Motor neuron (in vitro differentiated cells): ENCODE data around the gene CCNL1. TPM values are rescaled to one million over a fixed set of nuclear protein-coding genes. Genes with fewer than 3 reads are reported as not detected.
"Not testable (repeated sequence)": the region's sequence is repeated elsewhere in the genome, so short reads cannot be mapped to it uniquely, and the experiment has no call there.

ENCODE experiments used
- ATAC-seq, 8 experiments: fragments of 200-7000 bp; cut with Tn5 transposase; replicated peaks in 6 of 8; 2 replicates each; pipeline ENCODE4 v1.8.0; 2021; ENCODE audit warnings: mild to moderate bottlenecking in 8 of 8, moderate library complexity in 8 of 8
- H3K27ac ChIP-seq, 2 donors: fragments of 250-450 bp; sonication (Bioruptor Pico); 2 replicates each; pipeline ENCODE4 v1.9.0; 2021; ENCODE audit warnings: antibody characterized with exemption in 2 of 2, mild to moderate bottlenecking in 2 of 2, moderate library complexity in 1 of 2
- H3K4me1 ChIP-seq, 2 donors: fragments of 250-450 bp; sonication (Bioruptor Pico); replicated peaks in 1 of 2; 2 replicates each; pipeline ENCODE4 v1.6.1; 2021; ENCODE audit warnings: antibody characterized with exemption in 2 of 2, mild to moderate bottlenecking in 2 of 2, moderate library complexity in 1 of 2
- H3K4me3 ChIP-seq, 5 donors: fragments of 250-450 bp; sonication (Bioruptor Pico); 2 replicates each; pipeline ENCODE4 v1.9.0; 2021; ENCODE audit warnings: antibody characterized with exemption in 5 of 5, mild to moderate bottlenecking in 5 of 5, moderate library complexity in 4 of 5
- WGBS, 10 experiments: fragments of 450-650 bp; shearing (Covaris generic); methylation state at CpG; one replicate each; pipeline ENCODE4 v1.0.0; 2022; 5-methylcytosine and 5-hydroxymethylcytosine counted together
- in situ Hi-C, 9 experiments: fragments of 400-800 bp; cut with MboI; loops; one replicate each; pipeline ENCODE4 v1.15.0; 2021; ENCODE audit warnings: low sequenced_read_pairs in 9 of 9, low pct_unique_long_range_greater_than_20kb in 2 of 9; ENCODE audit not compliant: unreplicated experiment in 9 of 9
- total RNA-seq, 8 experiments: library from RNA; unstranded; fragments of 300-600 nt; gene quantifications; 2 replicates each; pipeline versions ENCODE4 v1.2.3 to v1.2.4, GENCODE V29; 2022

CCNL1 gene
- total RNA-seq, 8 experiments from 2014 or later: 77.6 to 232 (median 114) TPM

GRCh38 chr3:157178503-157179364 lies 18.8 kb upstream of the CCNL1 start:
- H3K27ac ChIP-seq, H3K4me1 ChIP-seq, H3K4me3 ChIP-seq, ATAC-seq: not testable (repeated sequence)
- 100% methylated on average over 2 of the region's 54 CpGs; no CpG with 5 or more reads in 9 of the 10 experiments for WGBS, 10 experiments
- in situ Hi-C loops: loop anchor here in 1 of 9 experiments (25.0 kb wide), 1 partner anchor 309 kb away; no protein-coding TSS in a partner anchor

- not testable (repeated sequence) for H3K4me1 ChIP-seq, H3K4me3 ChIP-seq, H3K27ac ChIP-seq, ATAC-seq
- WGBS, 10 experiments: 17 to 100% (median 97%) methylated on average over 1 to 5 of the region's 9 CpGs; no CpG with 5 or more reads in 2 of the 10 experiments
- in situ Hi-C loops: loop anchor here in 1 of 9 experiments (25.0 kb wide), 1 partner anchor 309 kb away; no protein-coding TSS in a partner anchor
These were observed 18.0 kb upstream of the CCNL1 start for GRCh38 chr3:157177801-157178453.

DNA sequence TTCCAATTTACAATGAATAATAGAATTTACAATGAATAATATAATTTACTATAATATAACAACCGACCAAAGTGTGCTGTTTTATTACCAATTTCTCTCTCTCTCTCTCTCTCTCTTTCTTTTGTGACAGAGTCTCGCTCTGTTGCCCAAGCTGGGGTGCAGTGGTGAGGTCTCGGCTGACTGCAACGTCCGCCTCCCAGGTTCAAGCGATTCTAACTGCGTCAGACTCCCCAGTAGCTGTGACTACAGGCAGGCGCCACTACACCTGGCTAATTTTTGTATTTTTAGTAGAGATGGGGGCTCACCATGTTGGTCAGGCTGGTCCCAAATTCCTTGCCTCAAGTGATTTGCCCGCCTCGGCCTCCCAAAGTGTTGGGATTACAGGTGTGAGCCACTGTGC lies 17.0 kb upstream of the CCNL1 start:
- Histone ChIP-seq H3K4me3 (peak overlapping the region in 1 of 5 donors; percentile 52), H3K27ac (no peak overlapping the region), H3K4me1 (peaks cover 6 to 7% of the 10 kb centered on the region in 2 donors)
- in situ Hi-C loops: loop anchor here in 1 of 9 experiments (25.0 kb wide), 1 partner anchor 310 kb away; no protein-coding TSS in a partner anchor
- ATAC-seq: no peak
- 60 to 100% (median 92%) methylated on average over 1 to 7 of the region's 10 CpGs; no CpG with 5 or more reads in 2 of the 10 experiments for WGBS, 10 experiments

GRCh38 chr3:157175691-157176507 lies 16.0 kb upstream of the CCNL1 start:
- Histone ChIP-seq H3K4me3 (peak overlapping the region; percentile 46 to 71 (median 52)), H3K4me1 (peaks cover 6 to 7% of the 10 kb centered on the region in 2 donors), H3K27ac (peak overlapping the region; percentile 11 to 80)
- peak in 1 of 8 experiments; percentile 5 for ATAC-seq
- WGBS, 10 experiments: 0 to 13% (median 2%) methylated on average over 1 to 11 of the region's 12 CpGs
- in situ Hi-C loops: loop anchor here in 1 of 9 experiments (25.0 kb wide), 1 partner anchor 311 kb away; no protein-coding TSS in a partner anchor

GRCh38 chr3:157174649-157175498 lies 14.9 kb upstream of the CCNL1 start:
- in situ Hi-C loops: loop anchor here in 1 of 9 experiments (25.0 kb wide), 1 partner anchor 312 kb away; no protein-coding TSS in a partner anchor
- peak; percentile 83 to 95 (median 91) for ATAC-seq
- WGBS, 10 experiments: 0 to 3% (median 1%) methylated on average over 3 to 18 of the region's 61 CpGs
- peak overlapping the region; percentile 78 to 92 for H3K27ac ChIP-seq
- H3K4me1 ChIP-seq: peaks cover 6 to 7% of the 10 kb centered on the region in 2 donors
- H3K4me3 ChIP-seq: peak overlapping the region; percentile 46 to 71 (median 52)

- WGBS, 10 experiments: 0 to 54% (median 2%) methylated on average over 1 to 15 of the region's 15 CpGs; no CpG with 5 or more reads in 2 of the 10 experiments
These were observed 14.3 kb upstream of the CCNL1 start for GRCh38 chr3:157174290-157174648.

GRCh38 chr3:157173343-157173742 lies 13.4 kb upstream of the CCNL1 start:
- H3K4me3 ChIP-seq, H3K4me1 ChIP-seq, ATAC-seq, in situ Hi-C loops: not testable (repeated sequence)
- WGBS, 10 experiments: 90 to 100% (median 97%) methylated on average over 1 to 11 of the region's 14 CpGs; no CpG with 5 or more reads in 3 of the 10 experiments
- peak overlapping the region in 1 of 2 donors; percentile 78 for H3K27ac ChIP-seq

More at GRCh38 chr3:157174290-157174648, 14.3 kb upstream of the CCNL1 start:
- peak overlapping the region; percentile 78 to 92 for H3K27ac ChIP-seq
- ATAC-seq: peak in 7 of 8 experiments; percentile 2 to 26 (median 12)
- H3K4me1 ChIP-seq: peaks cover 6 to 7% of the 10 kb centered on the region in 2 donors
- peak overlapping the region; percentile 45 to 71 (median 46) for H3K4me3 ChIP-seq
- in situ Hi-C loops: no loop called here

DNA sequence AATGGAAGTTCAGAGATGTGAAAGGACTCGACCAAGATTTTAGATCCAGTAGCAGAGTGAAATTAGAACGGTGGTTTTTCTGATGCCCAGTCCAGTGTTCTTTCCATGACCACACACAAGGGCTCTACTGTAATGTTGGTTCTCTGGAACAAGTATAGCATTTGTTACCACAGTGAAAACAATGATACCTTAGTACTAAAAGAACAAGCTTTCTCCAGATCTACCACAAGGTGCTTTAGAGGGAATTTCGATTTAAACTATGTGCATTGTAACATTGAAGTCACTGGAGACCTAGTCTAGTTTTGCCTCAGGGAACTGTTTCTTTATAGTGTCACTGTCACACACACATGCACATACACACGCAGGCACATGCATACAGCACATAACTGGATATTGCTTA lies 12.8 kb upstream of the CCNL1 start:
- 0 to 100% (median 69%) methylated on average over 1 to 4 of the region's 4 CpGs; no CpG with 5 or more reads in 2 of the 10 experiments for WGBS, 10 experiments
- Histone ChIP-seq H3K4me1 (peaks cover 6 to 7% of the 10 kb centered on the region in 2 donors), H3K4me3 (no peak overlapping the region), H3K27ac (no peak overlapping the region)
- ATAC-seq: no peak
- in situ Hi-C loops: no loop called here

GRCh38 chr3:157170861-157171260 lies 10.9 kb upstream of the CCNL1 start:
- Histone ChIP-seq H3K27ac (no peak overlapping the region), H3K4me1 (peaks cover 4 to 6% of the 10 kb centered on the region in 2 donors), H3K4me3 (no peak overlapping the region)
- 74 to 100% (median 88%) methylated on average over 1 to 3 of the region's 3 CpGs; no CpG with 5 or more reads in 4 of the 10 experiments for WGBS, 10 experiments
- in situ Hi-C loops: no loop called here
- no peak for ATAC-seq

DNA sequence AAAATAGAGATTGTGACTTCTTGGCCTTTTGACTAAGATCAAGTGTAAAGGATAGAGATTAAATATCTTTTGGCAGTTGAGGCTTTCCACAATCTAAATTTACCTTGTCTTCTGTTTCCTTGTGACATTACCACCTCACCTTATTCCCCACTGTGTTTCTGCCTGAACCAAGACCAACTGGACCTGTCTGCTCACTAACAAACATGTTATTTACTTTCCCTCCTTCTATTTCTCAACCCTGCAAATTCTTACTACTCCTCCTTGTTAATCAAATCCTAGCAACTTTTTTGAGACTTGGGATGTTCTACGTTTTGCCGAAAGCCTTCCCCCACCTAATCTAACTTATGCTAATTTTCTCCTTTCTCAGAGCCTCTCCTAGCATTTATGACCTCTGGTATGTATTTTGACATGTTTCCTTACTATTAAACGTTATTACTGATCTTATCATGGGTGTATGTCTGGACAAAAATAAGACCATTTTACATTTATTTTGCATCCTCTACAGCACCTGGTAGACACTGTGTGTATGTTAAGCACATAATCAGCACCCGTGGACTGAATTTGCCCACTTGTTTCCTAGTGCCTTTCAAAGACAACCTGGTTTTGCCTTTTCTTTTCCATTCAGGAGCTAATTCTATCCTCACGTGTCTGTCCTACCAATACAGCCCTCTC lies 7.6 kb upstream of the CCNL1 start:
- no peak overlapping the region for H3K27ac ChIP-seq
- peak in 2 of 8 experiments; percentile 63 to 72 for ATAC-seq
- H3K4me3 ChIP-seq: no peak overlapping the region
- WGBS, 10 experiments: 21 to 88% (median 74%) methylated on average over 3 to 5 of the region's 5 CpGs; no CpG with 5 or more reads in 1 of the 10 experiments
- H3K4me1 ChIP-seq: no peaks in the 10 kb centered on the region
- in situ Hi-C loops: no loop called here

GRCh38 chr3:157166561-157166960 lies 6.6 kb upstream of the CCNL1 start:
- Histone ChIP-seq H3K4me3 (no peak overlapping the region), H3K4me1 (no peaks in the 10 kb centered on the region), H3K27ac (no peak overlapping the region)
- 22 to 100% (median 63%) methylated on average over 1 to 2 of the region's 2 CpGs; no CpG with 5 or more reads in 3 of the 10 experiments for WGBS, 10 experiments
- ATAC-seq: peak in 3 of 8 experiments; percentile 51 to 68 (median 56)
- in situ Hi-C loops: no loop called here
